Hepatocyte (in vitro differentiated cells): ENCODE measurements around the gene FAM241B. TPM values are rescaled to one million over a fixed set of nuclear protein-coding genes. Genes with fewer than 3 reads are reported as not detected.

Source experiments
- DNase-seq: peaks from one replicate; pipeline ENCODE4 v3.0.0-alpha.2; 2016; ENCODE audit warnings: low spot score
- H2AFZ ChIP-seq: fragments of 200-600 bp; sonication (generic); 2 replicates; pipeline ENCODE4 v1.6.0; 2016; ENCODE audit warnings: antibody characterized with exemption, mild to moderate bottlenecking
- H3K27ac ChIP-seq: fragments of 200-600 bp; sonication (generic); 2 replicates; pipeline ENCODE4 v1.5.1; 2016; ENCODE audit warnings: mild to moderate bottlenecking
- H3K27me3 ChIP-seq: fragments of 200-600 bp; sonication (generic); 2 replicates; pipeline ENCODE4 v1.6.1; 2016
- H3K36me3 ChIP-seq: fragments of 200-600 bp; sonication (generic); replicated peaks from 2 replicates; pipeline ENCODE4 v1.5.1; 2016; ENCODE audit warnings: low read depth; ENCODE audit not compliant: insufficient read depth
- H3K4me1 ChIP-seq: fragments of 200-600 bp; sonication (generic); 2 replicates; pipeline ENCODE4 v1.5.1; 2016; ENCODE audit warnings: mild to moderate bottlenecking, moderate library complexity; ENCODE audit not compliant: insufficient read depth
- H3K4me2 ChIP-seq: fragments of 200-600 bp; sonication (generic); 2 replicates; pipeline ENCODE4 v1.6.0; 2016
- H3K4me3 ChIP-seq: fragments of 200-600 bp; sonication (generic); 2 replicates; pipeline ENCODE4 v1.5.1; 2016; ENCODE audit warnings: mild to moderate bottlenecking
- H3K79me2 ChIP-seq: fragments of 200-600 bp; sonication (generic); 2 replicates; pipeline ENCODE4 v1.6.0; 2017; ENCODE audit warnings: mild to moderate bottlenecking
- H3K9me2 ChIP-seq: fragments of 200-600 bp; sonication (generic); replicated peaks from 2 replicates; pipeline ENCODE4 v1.6.0; 2017; ENCODE audit warnings: mild to moderate bottlenecking; ENCODE audit not compliant: insufficient read depth
- H3K9me3 ChIP-seq: fragments of 200-600 bp; sonication (generic); 2 replicates; pipeline ENCODE4 v1.5.1; 2016; ENCODE audit warnings: low read depth, mild to moderate bottlenecking
- H4K20me1 ChIP-seq: fragments of 200-600 bp; sonication (generic); 2 replicates; pipeline ENCODE4 v1.6.0; 2016; ENCODE audit warnings: mild to moderate bottlenecking; ENCODE audit not compliant: insufficient read depth, poor library complexity, severe bottlenecking
- CTCF ChIP-seq: fragments of 200-600 bp; sonication (generic); IDR thresholded peaks from 2 replicates; pipeline ENCODE4 v1.5.1; 2016; ENCODE audit warnings: antibody characterized with exemption, mild to moderate bottlenecking; ENCODE audit not compliant: poor library complexity
- EZH2 ChIP-seq: fragments of 200-600 bp; sonication (generic); IDR thresholded peaks from 2 replicates; pipeline ENCODE4 v1.6.1; 2016; ENCODE audit warnings: antibody characterized with exemption, mild to moderate bottlenecking, borderline replicate concordance
- EZH2phosphoT487 ChIP-seq: fragments of 200-600 bp; sonication (generic); IDR thresholded peaks from one replicate; pipeline ENCODE4 v1.6.1; 2018; ENCODE audit warnings: antibody characterized with exemption, mild to moderate bottlenecking, low read depth, moderate library complexity; ENCODE audit not compliant: unreplicated experiment, severe bottlenecking
- WGBS: methylation state at CpG from one replicate; pipeline ENCODE4 v1.1.6; 2016; ENCODE audit warnings: low lambda C conversion rate; ENCODE audit errors: missing lambda C conversion rate; 5-methylcytosine and 5-hydroxymethylcytosine counted together
- polyA plus RNA-seq: library from polyadenylated mRNA; unstranded; fragments of >200 nt; fragmentation: Nextera tagmentation; extraction: Ambion mirVana; gene quantifications from 2 replicates; pipeline ENCODE4 v1.2.1, GENCODE V29; 2016
- total RNA-seq: library from RNA; depleted of rRNA; stranded (reverse); fragments of >200 nt; gene quantifications from 2 replicates; pipeline ENCODE4 v1.2.3, GENCODE V29; 2014

Gene FAM241B
- total and polyA plus RNA-seq, 2 experiments from 2014 or later: 3.7 to 13.7 TPM

GRCh38 chr10:69663369-69663947, 33.4 kb downstream of the FAM241B start:
- 69% methylated on average over 9 of the region's 9 CpGs for WGBS

GRCh38 chr10:69665474-69666320, 35.6 kb downstream of the FAM241B start:
- Histone ChIP-seq H3K4me3 (no peak overlapping the region), H3K27me3 (peaks cover 6% of the 10 kb centered on the region), H3K36me3 (no peaks in the 10 kb centered on the region), H3K9me3 (no peaks in the 10 kb centered on the region), H3K9me2 (no peaks in the 10 kb centered on the region), H3K27ac (no peak overlapping the region), H3K4me2 (no peak overlapping the region), H4K20me1 (no peaks in the 10 kb centered on the region), H2AFZ (no peak overlapping the region), H3K4me1 (no peaks in the 10 kb centered on the region), H3K79me2 (no peaks in the 10 kb centered on the region)
- WGBS: 86% methylated on average over 17 of the region's 17 CpGs
- DNase-seq: no peak
- no peak for TF ChIP-seq CTCF
- TF ChIP-seq EZH2phosphoT487: no peak
- TF ChIP-seq EZH2: no peak

More at GRCh38 chr10:69663369-69663947, 33.4 kb downstream of the FAM241B start:
- Histone ChIP-seq H4K20me1 (no peaks in the 10 kb centered on the region), H3K9me2 (no peaks in the 10 kb centered on the region), H3K27me3 (peaks cover 4% of the 10 kb centered on the region), H3K9me3 (no peaks in the 10 kb centered on the region), H3K4me3 (no peak overlapping the region), H3K4me2 (no peak overlapping the region), H3K27ac (no peak overlapping the region), H2AFZ (no peak overlapping the region), H3K36me3 (no peaks in the 10 kb centered on the region), H3K79me2 (no peaks in the 10 kb centered on the region), H3K4me1 (no peaks in the 10 kb centered on the region)
- no peak for DNase-seq
- no peak for TF ChIP-seq EZH2
- TF ChIP-seq EZH2phosphoT487: no peak
- TF ChIP-seq CTCF: no peak

- Histone ChIP-seq H3K27ac (no peak overlapping the region), H4K20me1 (no peaks in the 10 kb centered on the region), H3K36me3 (no peaks in the 10 kb centered on the region), H3K4me2 (no peak overlapping the region), H3K79me2 (no peaks in the 10 kb centered on the region), H3K27me3 (peaks cover 6% of the 10 kb centered on the region), H2AFZ (no peak overlapping the region), H3K4me1 (no peaks in the 10 kb centered on the region), H3K9me3 (no peaks in the 10 kb centered on the region), H3K9me2 (no peaks in the 10 kb centered on the region), H3K4me3 (no peak overlapping the region)
- 92% methylated on average over 4 of the region's 4 CpGs for WGBS
- TF ChIP-seq EZH2 (no peak), CTCF (no peak), EZH2phosphoT487 (no peak)
- DNase-seq: no peak
Measured at GRCh38 chr10:69666756-69667155, 36.7 kb downstream of the FAM241B start.
